PC-9 (cell line): ENCODE data around the gene CADPS2. TPM values are rescaled to one million over a fixed set of nuclear protein-coding genes. Genes with fewer than 3 reads are reported as not detected.

ENCODE experiments used
- BruUV-seq: library from RNA; stranded (reverse); fragments of 400-500 nt; replicated peaks from 2 replicates; lab custom pipeline; 2021; lab: Mats Ljungman, UMichigan
- CTCF ChIA-PET: fragments of 300-600 bp; sonication (Branson Sonifier 250); formaldehyde crosslinking; loops from one replicate; lab custom pipeline; 2022; ENCODE audit warnings: antibody characterized with exemption; lab: Charles Lee
- POLR2A ChIA-PET: fragments of 300-600 bp; sonication (Branson Sonifier 250); formaldehyde crosslinking; loops from one replicate; lab custom pipeline; 2022; ENCODE audit warnings: antibody characterized with exemption; ENCODE audit not compliant: unreplicated experiment; lab: Charles Lee
- DNase-seq, 2 experiments: peaks; one replicate each; pipeline versions ENCODE4 v3.0.0 to v3.0.0-alpha.2; 2015 to 2022; ENCODE audit warnings: mixed read lengths in 1 of 2
- H2AFZ ChIP-seq: fragments of 200-600 bp; sonication (generic); 2 replicates; pipeline ENCODE4 v1.8.1; 2017; ENCODE audit warnings: antibody characterized with exemption
- H3F3A ChIP-seq: fragments of 200-600 bp; sonication (generic); 2 replicates; pipeline ENCODE4 v1.8.1; 2017; ENCODE audit warnings: antibody characterized with exemption, mild to moderate bottlenecking, low read depth; ENCODE audit not compliant: insufficient read depth
- H3K27ac ChIP-seq: fragments of 200-600 bp; sonication (generic); 2 replicates; pipeline ENCODE4 v1.6.1; 2016; ENCODE audit warnings: mixed run types
- H3K27me3 ChIP-seq: fragments of 200-600 bp; sonication (generic); 2 replicates; pipeline ENCODE4 v1.6.1; 2016; ENCODE audit warnings: low read depth, mixed run types; ENCODE audit not compliant: insufficient read depth
- H3K36me3 ChIP-seq: fragments of 200-600 bp; sonication (generic); 2 replicates; pipeline ENCODE4 v1.6.1; 2016; ENCODE audit warnings: low read depth, mixed run types
- H3K4me1 ChIP-seq: fragments of 200-600 bp; sonication (generic); replicated peaks from 2 replicates; pipeline ENCODE4 v1.6.1; 2016; ENCODE audit warnings: mixed run types; ENCODE audit not compliant: insufficient read depth
- H3K4me2 ChIP-seq: fragments of 200-600 bp; sonication (generic); 2 replicates; pipeline ENCODE4 v1.6.1; 2017; ENCODE audit warnings: mixed run types
- H3K4me3 ChIP-seq: fragments of 200-600 bp; sonication (generic); 2 replicates; pipeline ENCODE4 v1.6.1; 2016; ENCODE audit warnings: mixed run types
- H3K79me2 ChIP-seq: fragments of 200-600 bp; sonication (generic); 2 replicates; pipeline ENCODE4 v1.6.1; 2017; ENCODE audit warnings: low read depth, mixed run types
- H3K9me2 ChIP-seq: fragments of 200-600 bp; sonication (generic); 2 replicates; pipeline ENCODE4 v1.8.1; 2017; ENCODE audit warnings: mild to moderate bottlenecking; ENCODE audit not compliant: insufficient read depth
- H3K9me3 ChIP-seq: fragments of 200-600 bp; sonication (generic); 2 replicates; pipeline ENCODE4 v1.8.1; 2016; ENCODE audit warnings: low read depth; ENCODE audit not compliant: insufficient read depth
- H4K20me1 ChIP-seq: fragments of 200-600 bp; sonication (generic); 2 replicates; pipeline ENCODE4 v1.8.1; 2017; ENCODE audit not compliant: insufficient read depth
- EZH2 ChIP-seq: fragments of 200-600 bp; sonication (generic); IDR thresholded peaks from 2 replicates; pipeline ENCODE4 v1.8.0; 2017; ENCODE audit warnings: antibody characterized with exemption, low read depth
- intact Hi-C: fragments of 100-400 bp; cut with micrococcal nuclease; formaldehyde crosslinking; loops from one replicate; pipeline ENCODE4 v1.10.0; 2022; ENCODE audit not compliant: unreplicated experiment
- total RNA-seq: library from RNA; stranded (reverse); gene quantifications from 2 replicates; pipeline ENCODE4 v1.2.3, GENCODE V29; 2021
- TF ChIP-seq, protein P1 (sequence below): fragments of 200-600 bp; sonication (generic); conservative IDR thresholded peaks from 2 replicates; pipeline ENCODE4 v1.6.1; 2017; ENCODE audit warnings: mixed run types, antibody characterized with exemption, mild to moderate bottlenecking, moderate library complexity

Gene CADPS2
- total RNA-seq, 1 experiment from 2014 or later, result 11.9 TPM

DNA sequence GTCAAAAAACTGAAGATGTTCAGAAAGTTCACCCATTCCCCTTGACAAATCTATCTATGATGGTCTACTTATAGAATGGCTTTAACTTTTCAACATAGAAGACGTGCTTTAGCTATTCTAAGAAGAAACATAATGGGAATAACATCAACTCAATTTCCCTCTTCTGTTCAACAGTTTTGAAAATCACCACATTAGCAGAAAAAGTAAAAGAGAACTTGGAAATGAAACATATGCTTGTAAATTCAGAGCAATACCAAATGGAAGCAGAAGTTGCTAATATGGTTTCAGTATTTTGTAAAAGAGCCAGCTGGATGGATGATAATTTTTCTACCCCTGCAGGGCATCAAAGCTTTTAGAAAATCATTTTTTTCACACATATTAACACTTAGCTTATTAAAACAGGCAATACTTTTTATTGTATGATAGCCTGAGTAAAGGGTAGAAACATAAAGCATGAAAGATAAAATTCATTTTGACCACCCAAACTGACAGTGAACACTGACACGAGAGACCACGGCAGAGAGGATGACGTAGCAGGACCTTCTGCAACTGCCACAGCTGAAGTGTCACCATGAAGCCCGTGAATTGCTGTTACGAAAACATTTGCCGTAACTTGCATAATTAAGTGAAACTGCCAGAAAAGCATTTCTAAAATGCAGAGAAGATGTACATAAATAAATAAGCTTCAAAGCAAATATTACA, 542.5 kb downstream of the CADPS2 start:
- Histone ChIP-seq H3K4me2 (no peak overlapping the region), H3K27ac (no peak overlapping the region), H2AFZ (no peak overlapping the region), H3K4me1 (no peaks in the 10 kb centered on the region), H4K20me1 (no peaks in the 10 kb centered on the region), H3K27me3 (no peaks in the 10 kb centered on the region), H3K9me3 (no peaks in the 10 kb centered on the region), H3F3A (no peaks in the 10 kb centered on the region), H3K79me2 (no peaks in the 10 kb centered on the region), H3K36me3 (no peaks in the 10 kb centered on the region), H3K4me3 (no peak overlapping the region), H3K9me2 (no peaks in the 10 kb centered on the region)
- intact Hi-C loops, result no loop called here
- DNase-seq, result no peak
- TF ChIP-seq EZH2, result no peak
- no TSS peak for BruUV-seq
- ChIA-PET POLR2A (no interaction called here), CTCF (no interaction called here)

DNA sequence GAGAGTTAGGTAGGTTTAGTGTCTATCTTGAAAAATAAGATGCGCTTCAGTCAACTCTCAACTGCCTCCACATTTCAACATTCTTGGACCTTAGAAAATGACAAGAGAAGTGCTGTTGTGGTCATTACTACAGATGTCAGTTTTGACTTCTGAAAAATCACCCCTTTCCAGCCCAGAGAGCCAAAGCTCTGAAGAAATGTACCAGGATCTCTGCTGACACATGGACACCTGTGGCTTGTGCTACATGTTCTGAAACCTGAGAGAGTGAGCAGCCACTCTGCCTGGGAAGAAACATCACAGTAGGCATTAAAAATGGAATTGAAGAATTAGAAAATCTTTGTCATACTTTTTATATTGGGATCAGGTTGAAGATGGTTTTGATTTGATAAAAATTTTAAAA, 545.8 kb downstream of the CADPS2 start:
- Histone ChIP-seq H3K9me3 (no peaks in the 10 kb centered on the region), H3K9me2 (no peaks in the 10 kb centered on the region), H3K4me3 (no peak overlapping the region), H3K4me2 (no peak overlapping the region), H3K4me1 (no peaks in the 10 kb centered on the region), H3K27me3 (no peaks in the 10 kb centered on the region), H3F3A (no peaks in the 10 kb centered on the region), H3K79me2 (no peaks in the 10 kb centered on the region), H4K20me1 (no peaks in the 10 kb centered on the region), H3K36me3 (no peaks in the 10 kb centered on the region), H2AFZ (no peak overlapping the region), H3K27ac (no peak overlapping the region)
- no peak for DNase-seq
- intact Hi-C loops, result no loop called here
- POLR2A ChIA-PET, result no interaction called here
- CTCF ChIA-PET, result no interaction called here
- no TSS peak for BruUV-seq
- TF ChIP-seq, protein P1, sequence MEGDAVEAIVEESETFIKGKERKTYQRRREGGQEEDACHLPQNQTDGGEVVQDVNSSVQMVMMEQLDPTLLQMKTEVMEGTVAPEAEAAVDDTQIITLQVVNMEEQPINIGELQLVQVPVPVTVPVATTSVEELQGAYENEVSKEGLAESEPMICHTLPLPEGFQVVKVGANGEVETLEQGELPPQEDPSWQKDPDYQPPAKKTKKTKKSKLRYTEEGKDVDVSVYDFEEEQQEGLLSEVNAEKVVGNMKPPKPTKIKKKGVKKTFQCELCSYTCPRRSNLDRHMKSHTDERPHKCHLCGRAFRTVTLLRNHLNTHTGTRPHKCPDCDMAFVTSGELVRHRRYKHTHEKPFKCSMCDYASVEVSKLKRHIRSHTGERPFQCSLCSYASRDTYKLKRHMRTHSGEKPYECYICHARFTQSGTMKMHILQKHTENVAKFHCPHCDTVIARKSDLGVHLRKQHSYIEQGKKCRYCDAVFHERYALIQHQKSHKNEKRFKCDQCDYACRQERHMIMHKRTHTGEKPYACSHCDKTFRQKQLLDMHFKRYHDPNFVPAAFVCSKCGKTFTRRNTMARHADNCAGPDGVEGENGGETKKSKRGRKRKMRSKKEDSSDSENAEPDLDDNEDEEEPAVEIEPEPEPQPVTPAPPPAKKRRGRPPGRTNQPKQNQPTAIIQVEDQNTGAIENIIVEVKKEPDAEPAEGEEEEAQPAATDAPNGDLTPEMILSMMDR, result no peak
- no peak for TF ChIP-seq EZH2

DNA sequence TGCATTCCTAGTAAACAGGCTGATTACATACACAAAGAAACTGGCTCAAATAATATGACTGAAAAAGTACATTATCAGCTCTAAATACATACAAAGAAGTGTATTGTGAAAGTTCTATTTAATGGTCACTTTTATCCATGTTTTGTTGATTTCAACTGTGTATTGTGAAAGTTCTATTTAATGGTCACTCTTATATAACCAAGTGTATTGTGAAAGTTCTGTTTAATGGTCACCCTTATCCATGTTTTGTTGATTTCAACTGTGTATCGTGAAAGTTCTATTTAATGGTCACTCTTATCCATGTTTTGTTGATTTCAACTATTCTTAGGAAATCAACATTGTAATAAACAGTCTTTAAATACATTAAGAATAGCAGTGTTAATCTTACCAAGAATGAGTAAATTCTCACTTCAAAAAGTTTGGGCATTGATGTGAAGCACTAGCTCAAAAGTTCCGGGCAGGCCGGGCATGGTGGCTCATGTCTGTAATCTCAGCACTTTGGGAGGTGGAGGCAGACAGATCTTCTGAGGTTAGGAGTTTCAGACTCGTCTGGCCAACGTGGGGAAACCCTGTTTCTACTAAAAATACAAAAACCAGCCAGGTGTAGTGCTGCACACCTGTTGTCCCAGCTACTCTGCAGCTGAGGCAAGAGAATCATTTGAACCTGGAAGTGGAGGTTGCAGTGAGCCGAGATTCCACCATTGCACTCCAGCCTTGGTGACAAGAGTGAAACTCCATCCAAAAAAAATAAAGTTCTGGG, 546.9 kb downstream of the CADPS2 start:
- H3F3A ChIP-seq, result no peaks in the 10 kb centered on the region
- H2AFZ ChIP-seq, result no peak overlapping the region
- H3K4me3 ChIP-seq, result no peak overlapping the region
- ChIA-PET CTCF (no interaction called here), POLR2A (no interaction called here)
- no peak overlapping the region for H3K4me2 ChIP-seq
- no peaks in the 10 kb centered on the region for H3K36me3 ChIP-seq
- no peak for DNase-seq
- H3K4me1 ChIP-seq, result no peaks in the 10 kb centered on the region
- H3K27me3 ChIP-seq, result no peaks in the 10 kb centered on the region
- no peak for TF ChIP-seq EZH2
- TF ChIP-seq, protein P1, result no peak
- no peaks in the 10 kb centered on the region for H3K79me2 ChIP-seq
- H4K20me1 ChIP-seq, result no peaks in the 10 kb centered on the region
- intact Hi-C loops, result no loop called here
- no peaks in the 10 kb centered on the region for H3K9me3 ChIP-seq
- no peaks in the 10 kb centered on the region for H3K9me2 ChIP-seq
- H3K27ac ChIP-seq, result no peak overlapping the region
- no TSS peak for BruUV-seq
